ENCODE results near the gene MED13.

GRCh38 chr17:62094175-62094574 lies 29.1 kb upstream of the MED13 start:
- no peak for TF ChIP-seq CTCF (IDR thresholded peaks at IDR 0.05)
- no peak for TF ChIP-seq POLR2A (IDR thresholded peaks at IDR 0.05)
